ENCODE measurements around the gene FAM161B. TPM values are rescaled to one million over a fixed set of nuclear protein-coding genes. Genes with fewer than 3 reads are reported as not detected.
"Not testable (repeated sequence)": the region's sequence is repeated elsewhere in the genome, so short reads cannot be mapped to it uniquely, and the experiment has no call there.

The FAM161B gene
- total and polyA plus RNA-seq, 2 of the 8 experiments (the other 6 are each of a cell fraction or from before 2014, with no cell fraction given) = 0.14 to 0.32 TPM

GRCh38 chr14:73919457-73919856 is 30.4 kb downstream of the FAM161B start:
- not testable (repeated sequence) for H3K4ac ChIP-seq (replicated peaks; ENCODE audit: insufficient read length, low read depth, low read length)

More at GRCh38 chr14:73919457-73919856, 30.4 kb downstream of the FAM161B start:
- not testable (repeated sequence) for H3K23me2 ChIP-seq (ENCODE audit: low read depth, low read length); H2BK5ac ChIP-seq (ENCODE audit: low read depth, low read length); H2BK20ac ChIP-seq (ENCODE audit: low read length); H3K4me3 ChIP-seq (ENCODE audit: extremely low read depth in 1 of 4, insufficient read depth in 2 of 4, low read depth in 3 of 4, low read length in 4 of 4); H3K79me2 ChIP-seq (ENCODE audit: control insufficient read depth in 1 of 2, insufficient read depth in 2 of 2, low read length in 2 of 2); H3K27ac ChIP-seq (ENCODE audit: low read depth, low read length); H3K14ac ChIP-seq (ENCODE audit: insufficient read length); H3K9me3 ChIP-seq (ENCODE audit: insufficient read depth in 2 of 2, low read depth in 1 of 2, low read length in 1 of 2); FAIRE-seq; H3K4me2 ChIP-seq (ENCODE audit: insufficient read depth in 1 of 2, low read depth in 2 of 2, low read length in 2 of 2); H3K4me1 ChIP-seq (replicated peaks in 1 of 4; ENCODE audit: control insufficient read depth in 3 of 4, insufficient read depth in 4 of 4, low read length in 3 of 4); H2AFZ ChIP-seq (ENCODE audit: low read length); H3K79me1 ChIP-seq (ENCODE audit: low read depth, low read length); H2AK5ac ChIP-seq (ENCODE audit: low read depth, low read length); H3K9ac ChIP-seq (replicated peaks in 1 of 4; ENCODE audit: extremely low read depth in 1 of 4, low read depth in 3 of 4, low read length in 3 of 4); H4K20me1 ChIP-seq (replicated peaks in 1 of 2; ENCODE audit: control insufficient read depth in 1 of 2, insufficient read depth in 2 of 2, low read length in 2 of 2); H4K91ac ChIP-seq (replicated peaks; ENCODE audit: insufficient read length, low read length); H4K8ac ChIP-seq (ENCODE audit: extremely low read depth, insufficient read depth, low read length); H2BK15ac ChIP-seq (ENCODE audit: low read length); H3K56ac ChIP-seq (replicated peaks; ENCODE audit: insufficient read length, low read depth, low read length); DNase-seq (ENCODE audit: low read depth in 1 of 2, low spot score in 2 of 2); H3K18ac ChIP-seq (ENCODE audit: extremely low read depth, low read length); H2BK12ac ChIP-seq (ENCODE audit: low read depth, low read length); H2BK120ac ChIP-seq (replicated peaks; ENCODE audit: low read depth, low read length); H4K5ac ChIP-seq (ENCODE audit: insufficient read length, low read depth, low read length); H3K27me3 ChIP-seq (replicated peaks in 1 of 4; ENCODE audit: control insufficient read depth in 3 of 4, extremely low read depth in 1 of 4, insufficient read depth in 3 of 4, low read length in 3 of 4); H3K23ac ChIP-seq (ENCODE audit: insufficient read length)
- H3K36me3 ChIP-seq (ENCODE audit: control insufficient read depth in 2 of 4, insufficient read depth in 4 of 4, low read length in 3 of 4) = peaks cover 11 to 34% (median 21%) of the 10 kb centered on the region in 4 experiments
- 89% methylated on average over 2 of the region's 2 CpGs; no CpG with 5 or more reads in 1 of the 2 experiments for whole genome bisulfite sequencing, 2 experiments (ENCODE audit: extremely low coverage in 1 of 2, insufficient coverage in 1 of 2, insufficient read length in 1 of 2, insufficient replicate concordance in 2 of 2, low coverage in 1 of 2, low lambda C conversion rate in 2 of 2, missing lambda C conversion rate in 1 of 2)
- POLR2A ChIA-PET (ENCODE audit: partially characterized antibody) = interaction anchor here (0.6 to 0.7 kb wide), 2 partner anchors 14 to 55 kb away, joined by 3 read pairs; no protein-coding TSS in a partner anchor
- CTCF ChIA-PET (ENCODE audit: partially characterized antibody) = interaction anchor here (0.6 to 0.9 kb wide), 3 partner anchors 16 to 1201 kb away, joined by 3 read pairs; no protein-coding TSS in a partner anchor
